HUES64 (cell line): ENCODE results near the gene CCDC186.

Source experiments
- H3K27ac ChIP-seq: 2 replicates; pipeline ENCODE4 v1.7.0; 2013; ENCODE audit warnings: low read depth, low read length, inconsistent platforms
- H3K27me3 ChIP-seq: 2 replicates; pipeline ENCODE4 v1.6.1; 2013; ENCODE audit warnings: mild to moderate bottlenecking, low read length; ENCODE audit not compliant: insufficient read depth
- H3K36me3 ChIP-seq: 2 replicates; pipeline ENCODE4 v1.6.1; 2013; ENCODE audit warnings: mild to moderate bottlenecking, low read length; ENCODE audit not compliant: insufficient read depth
- H3K4me1 ChIP-seq: 2 replicates; pipeline ENCODE4 v1.6.1; 2013; ENCODE audit warnings: mild to moderate bottlenecking, low read length, moderate library complexity; ENCODE audit not compliant: insufficient read depth
- H3K4me3 ChIP-seq: 2 replicates; pipeline ENCODE4 v1.5.1; 2013; ENCODE audit warnings: mild to moderate bottlenecking, low read length, moderate library complexity
- H3K9ac ChIP-seq: 2 replicates; pipeline ENCODE4 v1.6.1; 2013; ENCODE audit warnings: mild to moderate bottlenecking, low read depth, low read length
- H3K9me3 ChIP-seq: 2 replicates; pipeline ENCODE4 v1.6.1; 2013; ENCODE audit warnings: low read depth, low read length; ENCODE audit not compliant: insufficient read depth
- WGBS: fragments of 150-250, 120-280 bp; methylation state at CpG from one replicate; pipeline ENCODE4 v1.1.7; 2013; ENCODE audit warnings: missing lambda C conversion rate; 5-methylcytosine and 5-hydroxymethylcytosine counted together

The CCDC186 gene

DNA sequence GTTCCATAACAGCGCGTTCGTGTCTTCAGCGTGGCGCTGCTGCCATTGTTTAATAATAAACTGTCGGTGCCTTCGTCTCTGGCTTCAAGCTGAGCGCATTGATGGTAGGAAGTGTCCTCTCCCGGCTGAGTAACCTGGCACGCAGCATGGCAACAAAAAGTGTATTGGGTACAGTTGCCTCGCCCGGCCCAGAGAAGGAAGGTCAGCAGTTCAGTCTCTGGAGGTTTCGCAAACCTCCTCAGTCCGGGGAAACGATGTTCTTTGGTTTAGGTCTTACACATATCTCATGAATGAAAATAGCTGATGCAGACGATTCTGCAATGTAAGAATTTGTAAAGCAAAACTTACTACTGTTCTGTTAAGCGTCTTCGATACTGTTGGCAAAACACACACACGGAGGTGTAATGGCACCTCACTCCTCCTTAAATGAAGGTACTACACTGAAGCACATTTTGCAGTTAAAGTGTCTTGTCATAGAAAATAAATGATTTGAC, 739 bp upstream of the CCDC186 start:
- Histone ChIP-seq H3K36me3 (0 out of 2 replicates have a peak, but pooled peaks cover 5% of the 10 kb centered on the region), H3K9me3 (peaks cover 5% of the 10 kb centered on the region; the same call in 1 of the 2 replicates), H3K27me3 (peaks cover 12% of the 10 kb centered on the region; the same call in 1 of the 2 replicates), H3K27ac (no peak overlapping the region), H3K4me1 (peaks cover 20% of the 10 kb centered on the region), H3K9ac (0 out of 2 replicates have a peak overlapping the region, but pooled peaks have one; percentile 13), H3K4me3 (peak overlapping the region; percentile 86)
- 9% methylated on average over 19 of the region's 19 CpGs for WGBS

DNA sequence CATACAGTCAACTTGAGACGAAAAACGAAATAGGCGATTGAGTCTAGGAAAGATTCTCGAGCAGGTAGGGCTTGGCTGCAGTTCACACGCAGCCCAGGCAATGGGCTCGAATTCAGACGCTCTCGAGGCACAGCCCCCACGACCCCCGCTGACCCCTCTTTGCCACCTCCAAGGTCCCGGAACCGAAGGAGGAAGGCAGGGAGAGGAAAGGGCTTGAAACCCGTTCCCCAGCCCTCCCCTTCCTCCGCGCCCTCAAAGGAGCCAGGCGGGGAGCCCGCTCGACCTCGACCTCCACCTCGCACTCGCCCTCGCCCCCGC, 441 bp downstream of the CCDC186 start:
- Histone ChIP-seq H3K4me3 (peak overlapping the region; percentile 86), H3K9ac (peak overlapping the region; percentile 75), H3K27ac (peak overlapping the region; percentile 93), H3K27me3 (peaks cover 12% of the 10 kb centered on the region; the same call in 1 of the 2 replicates), H3K36me3 (peaks cover 12% of the 10 kb centered on the region; the same call in 1 of the 2 replicates), H3K4me1 (peaks cover 16% of the 10 kb centered on the region), H3K9me3 (peaks cover 10% of the 10 kb centered on the region; the same call in 1 of the 2 replicates)
- WGBS: 0% methylated on average over 23 of the region's 23 CpGs

DNA sequence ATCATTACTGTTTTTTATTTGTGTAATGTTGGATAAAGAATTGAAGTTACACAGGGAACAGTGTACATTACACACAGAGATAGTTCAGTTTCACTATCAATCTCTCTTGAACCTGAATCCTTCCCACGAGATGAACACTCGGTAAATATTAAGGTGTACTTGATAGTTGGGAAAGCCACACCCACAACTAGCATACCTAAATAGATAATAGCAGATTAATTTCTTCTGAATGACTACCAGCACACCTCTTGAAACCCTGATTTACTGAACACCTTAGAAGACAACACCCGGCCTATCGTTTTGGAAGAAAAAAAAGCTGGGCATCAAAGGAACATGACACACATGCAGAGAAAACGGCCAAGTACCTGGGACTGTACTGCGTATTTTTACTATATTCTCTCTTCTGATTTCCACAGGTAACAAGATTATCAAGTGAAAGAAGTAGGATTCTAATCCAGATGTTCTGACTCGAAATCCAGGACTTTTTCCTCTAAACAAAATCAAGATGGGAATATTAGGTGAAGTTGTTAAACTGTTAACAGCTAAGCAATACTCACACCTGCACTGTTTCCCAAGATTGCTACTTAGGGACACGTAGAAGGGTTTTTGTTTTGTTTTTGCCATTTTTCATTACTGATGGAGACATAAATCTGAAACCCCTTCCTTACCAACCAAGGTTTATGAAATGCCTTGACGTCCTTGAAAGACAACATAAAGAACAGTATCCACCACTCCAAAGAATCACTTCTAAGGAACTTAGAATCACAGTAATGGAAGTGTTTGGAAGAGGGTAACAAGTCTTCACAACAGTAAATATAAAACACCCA, 1.0 kb downstream of the CCDC186 start:
- Histone ChIP-seq H3K36me3 (peaks cover 13% of the 10 kb centered on the region; the same call in 1 of the 2 replicates), H3K9ac (peak overlapping the region; percentile 75), H3K4me3 (peak overlapping the region; percentile 86), H3K4me1 (peaks cover 16% of the 10 kb centered on the region), H3K27me3 (peaks cover 12% of the 10 kb centered on the region; the same call in 1 of the 2 replicates), H3K9me3 (peaks cover 16% of the 10 kb centered on the region; the same call in 1 of the 2 replicates), H3K27ac (peak overlapping the region; percentile 93)
- 55% methylated on average over 5 of the region's 9 CpGs for WGBS

DNA sequence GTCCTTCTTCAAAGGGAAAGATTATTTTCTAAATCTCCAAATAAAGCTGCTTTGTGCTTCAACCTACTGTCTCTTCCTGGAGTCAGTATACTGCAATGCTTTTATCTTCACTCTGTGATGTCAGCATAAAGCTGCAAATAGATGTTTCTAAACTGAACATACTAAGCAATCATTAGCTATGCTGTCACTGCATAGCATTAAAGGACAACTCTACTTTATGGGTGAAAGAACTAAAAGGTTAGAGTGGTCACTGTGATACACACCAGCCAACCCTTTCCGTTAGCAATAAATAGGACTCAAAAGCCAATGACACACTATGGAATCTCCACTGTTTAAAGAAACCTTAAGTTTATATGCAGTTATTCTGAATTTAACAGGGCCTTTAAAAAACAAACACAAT, 1.8 kb downstream of the CCDC186 start:
- peak overlapping the region; percentile 86; the same call in 1 of the 2 replicates for H3K4me3 ChIP-seq
- WGBS: no CpG with 5 or more reads among the region's 1 CpG

DNA sequence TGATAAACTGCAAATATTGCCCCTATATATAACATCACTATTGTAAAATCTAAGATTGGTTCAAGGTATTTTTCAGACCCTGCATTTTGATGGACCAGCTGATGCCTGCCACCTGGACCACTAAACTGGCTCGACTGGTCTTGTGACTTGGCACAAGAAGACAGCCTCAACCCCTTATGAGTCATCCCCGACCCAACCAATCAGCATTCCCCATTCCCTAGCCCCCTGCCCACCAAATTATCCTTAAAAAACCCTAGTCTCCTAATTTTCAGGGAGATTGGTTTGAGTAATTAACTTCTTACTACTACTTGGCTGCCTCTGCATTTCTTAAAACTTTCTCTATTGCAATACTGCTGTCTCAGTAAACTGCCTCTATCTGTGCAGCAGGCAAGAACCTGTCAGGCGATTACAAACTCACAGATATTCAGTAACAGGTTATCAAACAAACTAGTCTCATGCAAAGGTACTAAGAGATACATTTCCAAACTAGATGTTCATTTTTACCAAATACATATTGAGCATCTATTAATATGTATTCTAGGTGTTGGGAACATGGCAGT, 5.5 kb downstream of the CCDC186 start:
- Histone ChIP-seq H3K9me3 (peaks cover 16% of the 10 kb centered on the region; the same call in 1 of the 2 replicates), H3K27me3 (no peaks in the 10 kb centered on the region), H3K4me3 (no peak overlapping the region), H3K36me3 (peaks cover 13% of the 10 kb centered on the region; the same call in 1 of the 2 replicates), H3K9ac (no peak overlapping the region), H3K4me1 (peaks cover 31% of the 10 kb centered on the region), H3K27ac (no peak overlapping the region)
- 97% methylated on average over 3 of the region's 3 CpGs for WGBS

More for the DNA sequence above, 1.8 kb downstream of the CCDC186 start:
- H3K4me1 ChIP-seq: peaks cover 16% of the 10 kb centered on the region
- no peak overlapping the region for H3K27ac ChIP-seq
- H3K36me3 ChIP-seq: peaks cover 13% of the 10 kb centered on the region; the same call in 1 of the 2 replicates
- H3K9me3 ChIP-seq: peaks cover 16% of the 10 kb centered on the region; the same call in 1 of the 2 replicates
- no peak overlapping the region for H3K9ac ChIP-seq
- H3K27me3 ChIP-seq: peaks cover 12% of the 10 kb centered on the region; the same call in 1 of the 2 replicates

DNA sequence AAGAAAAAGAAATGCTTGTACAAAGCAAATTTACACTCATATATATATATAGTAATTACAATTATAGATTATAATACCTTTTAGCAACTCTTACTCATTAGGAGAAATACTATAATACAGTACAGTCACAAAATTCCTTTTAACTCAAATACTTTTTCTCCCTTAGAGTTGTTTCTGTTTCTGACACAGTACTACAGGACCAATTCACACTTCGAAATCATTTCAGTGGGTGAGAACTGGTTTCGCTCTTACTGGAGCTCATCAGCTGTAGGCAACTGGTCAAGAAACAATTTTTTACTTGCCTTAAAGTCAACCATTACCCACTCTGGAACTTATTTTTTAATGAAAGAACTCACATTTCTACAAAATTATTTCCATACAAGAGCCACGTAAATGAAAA, 6.0 kb downstream of the CCDC186 start:
- 97% methylated on average over 3 of the region's 3 CpGs for WGBS
- Histone ChIP-seq H3K36me3 (peaks cover 13% of the 10 kb centered on the region; the same call in 1 of the 2 replicates), H3K9me3 (peaks cover 16% of the 10 kb centered on the region; the same call in 1 of the 2 replicates), H3K27me3 (no peaks in the 10 kb centered on the region), H3K9ac (no peak overlapping the region), H3K27ac (no peak overlapping the region), H3K4me3 (no peak overlapping the region), H3K4me1 (peaks cover 33% of the 10 kb centered on the region)

DNA sequence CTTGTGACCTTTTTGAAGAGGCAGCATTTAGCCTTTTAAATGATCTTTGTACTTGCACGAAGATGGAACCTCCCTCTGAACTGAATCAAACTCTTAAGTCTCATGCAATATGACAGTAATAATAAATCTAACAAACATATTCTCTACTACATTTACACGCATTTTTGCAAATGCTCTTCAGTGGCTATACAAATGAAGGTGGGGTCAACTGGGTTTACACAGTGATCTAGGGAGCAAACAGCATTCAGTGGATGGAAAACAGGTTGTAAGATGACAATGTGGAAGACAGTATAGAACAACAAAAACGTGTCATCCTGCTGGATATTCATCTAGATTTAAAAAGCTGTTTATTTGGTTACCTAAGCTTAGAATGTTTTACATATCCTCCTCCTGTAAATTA, 7.5 kb downstream of the CCDC186 start:
- H3K36me3 ChIP-seq: peaks cover 25% of the 10 kb centered on the region
- H3K9me3 ChIP-seq: peaks cover 16% of the 10 kb centered on the region; the same call in 1 of the 2 replicates
- H3K4me1 ChIP-seq: peaks cover 22% of the 10 kb centered on the region
- no peak overlapping the region for H3K9ac ChIP-seq
- H3K4me3 ChIP-seq: no peak overlapping the region
- 79% methylated on average over 3 of the region's 3 CpGs for WGBS
- 0 out of 2 replicates have a peak overlapping the region, but pooled peaks have one; percentile 33 for H3K27ac ChIP-seq
- H3K27me3 ChIP-seq: no peaks in the 10 kb centered on the region

DNA sequence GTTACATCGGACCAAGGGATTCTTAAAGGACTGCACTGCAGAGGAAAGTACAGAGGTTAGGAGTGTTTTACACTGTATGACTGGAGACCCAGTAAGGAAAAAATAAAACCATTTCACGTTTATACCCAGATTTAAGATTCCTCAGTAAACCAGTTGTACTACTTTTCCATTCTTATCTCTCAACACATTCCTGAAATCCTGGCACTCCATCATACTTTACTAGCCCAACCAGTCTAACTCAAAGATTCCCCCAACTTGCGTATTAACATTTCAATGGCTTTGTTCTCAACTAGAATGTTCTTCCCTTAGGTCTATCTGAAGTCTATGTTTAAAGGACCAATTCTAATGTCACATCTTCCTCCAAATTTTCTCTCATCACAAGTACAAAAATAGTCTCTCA, 8.0 kb downstream of the CCDC186 start:
- WGBS: 87% methylated on average over 3 of the region's 3 CpGs
- peaks cover 22% of the 10 kb centered on the region for H3K4me1 ChIP-seq
- 0 out of 2 replicates have a peak overlapping the region, but pooled peaks have one; percentile 33 for H3K27ac ChIP-seq
- H3K27me3 ChIP-seq: no peaks in the 10 kb centered on the region
- peaks cover 16% of the 10 kb centered on the region; the same call in 1 of the 2 replicates for H3K9me3 ChIP-seq
- H3K9ac ChIP-seq: no peak overlapping the region
- peaks cover 27% of the 10 kb centered on the region for H3K36me3 ChIP-seq
- H3K4me3 ChIP-seq: no peak overlapping the region

DNA sequence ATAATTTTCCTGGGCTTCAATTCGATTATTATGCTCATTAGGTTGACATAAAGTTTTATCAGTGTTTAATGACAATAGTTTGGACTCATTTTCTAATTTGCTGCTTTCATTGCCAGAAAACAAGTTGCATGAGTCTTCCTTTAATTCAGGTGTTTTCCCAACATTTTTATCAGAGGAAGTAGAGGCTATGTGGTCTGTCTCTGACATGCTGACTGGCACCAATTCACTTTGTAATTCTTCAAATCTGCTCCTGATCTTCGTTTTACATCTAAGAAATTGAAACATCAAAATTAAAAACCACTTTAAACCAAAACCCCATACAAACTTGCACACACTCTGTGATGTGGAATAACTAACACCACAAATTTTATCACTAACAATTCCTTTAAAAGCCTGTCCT, 10.9 kb downstream of the CCDC186 start:
- H3K4me3 ChIP-seq: no peak overlapping the region
- 0 out of 2 replicates have a peak, but pooled peaks cover 1% of the 10 kb centered on the region for H3K9me3 ChIP-seq
- peaks cover 19% of the 10 kb centered on the region for H3K36me3 ChIP-seq
- peaks cover 22% of the 10 kb centered on the region for H3K4me1 ChIP-seq
- no peaks in the 10 kb centered on the region for H3K27me3 ChIP-seq
- no peak overlapping the region for H3K9ac ChIP-seq
- WGBS: 95% methylated on average over 2 of the region's 2 CpGs
- peak overlapping the region; percentile 5; the same call in 1 of the 2 replicates for H3K27ac ChIP-seq

DNA sequence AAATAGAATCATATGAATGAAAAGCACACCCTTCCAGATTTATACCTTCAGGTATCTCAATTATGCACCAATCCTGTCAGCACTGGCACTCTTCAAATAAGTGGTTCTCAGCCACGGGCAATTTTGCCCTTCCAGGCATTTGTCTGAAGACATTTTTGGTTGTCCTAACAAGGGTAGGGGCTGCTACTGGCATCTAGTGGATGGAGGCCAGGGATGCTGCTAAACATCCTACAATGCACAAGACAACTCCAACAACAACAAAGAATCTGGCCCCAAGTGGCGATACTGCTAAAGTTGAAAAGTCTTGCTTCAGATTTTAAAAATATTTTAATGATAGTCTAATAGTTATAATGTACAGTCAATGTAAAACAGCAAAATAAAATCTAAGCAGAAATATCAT, 16.1 kb downstream of the CCDC186 start:
- Histone ChIP-seq H3K27me3 (no peaks in the 10 kb centered on the region), H3K9me3 (no peaks in the 10 kb centered on the region), H3K4me3 (no peak overlapping the region), H3K27ac (no peak overlapping the region), H3K9ac (no peak overlapping the region), H3K36me3 (peaks cover 43% of the 10 kb centered on the region), H3K4me1 (no peaks in the 10 kb centered on the region)
- WGBS: 95% methylated on average over 1 of the region's 2 CpGs

DNA sequence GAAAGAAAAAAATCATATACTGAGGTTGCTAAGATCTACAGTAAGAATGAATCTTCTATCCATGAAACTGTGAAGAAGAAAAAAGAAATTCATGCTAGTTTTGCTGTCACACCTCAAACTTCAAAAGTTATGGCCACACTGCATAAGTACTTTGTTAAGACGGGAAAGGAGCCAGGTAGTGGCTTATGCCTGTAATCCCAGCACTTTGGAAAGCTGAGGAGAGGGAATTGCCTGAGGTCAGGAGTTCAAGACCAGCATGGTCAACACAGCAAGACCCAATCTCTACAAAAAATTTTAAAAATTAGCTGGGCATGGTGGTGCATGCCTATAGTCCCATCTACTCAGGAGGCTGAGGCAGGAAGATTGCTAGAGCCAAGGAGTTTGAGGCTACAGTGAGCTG, 22.1 kb downstream of the CCDC186 start:
- Histone ChIP-seq H3K4me3 (no peak overlapping the region), H3K9ac (no peak overlapping the region), H3K9me3 (no peaks in the 10 kb centered on the region), H3K36me3 (peaks cover 55% of the 10 kb centered on the region), H3K4me1 (no peaks in the 10 kb centered on the region), H3K27ac (no peak overlapping the region), H3K27me3 (no peaks in the 10 kb centered on the region)
- 100% methylated on average over 1 of the region's 1 CpG for WGBS
